Stimulated activated memory B cell treated with anti-CD40 and anti-IgM and Interleukin-4, amounts not matched to agents 10 μg/mL and 1 μg/mL and 100 μg/mL, for 72 hours (primary cell): Measurements from ENCODE around the gene MYO1D.

Source experiments
- ATAC-seq: fragments of 150-1000 bp; cut with Tn5 transposase; 2 replicates; pipeline ENCODE4 v1.10.0; 2021
- H3K27ac Mint-ChIP-seq: one replicate; pipeline ENCODE4 v1.8.0; 2022; ENCODE audit warnings: mild to moderate bottlenecking, mixed read lengths
- H3K27me3 Mint-ChIP-seq: one replicate; pipeline ENCODE4 v1.8.0; 2022; ENCODE audit warnings: mixed read lengths
- H3K36me3 Mint-ChIP-seq: one replicate; pipeline ENCODE4 v1.8.0; 2022; ENCODE audit warnings: mixed read lengths
- H3K4me1 Mint-ChIP-seq: one replicate; pipeline ENCODE4 v1.8.0; 2022; ENCODE audit warnings: mixed read lengths
- H3K4me3 Mint-ChIP-seq: one replicate; pipeline ENCODE4 v1.8.0; 2022; ENCODE audit warnings: mild to moderate bottlenecking, moderate library complexity, mixed read lengths
- H3K9me3 Mint-ChIP-seq: one replicate; pipeline ENCODE4 v1.8.0; 2022; ENCODE audit warnings: mixed read lengths

Gene MYO1D

DNA sequence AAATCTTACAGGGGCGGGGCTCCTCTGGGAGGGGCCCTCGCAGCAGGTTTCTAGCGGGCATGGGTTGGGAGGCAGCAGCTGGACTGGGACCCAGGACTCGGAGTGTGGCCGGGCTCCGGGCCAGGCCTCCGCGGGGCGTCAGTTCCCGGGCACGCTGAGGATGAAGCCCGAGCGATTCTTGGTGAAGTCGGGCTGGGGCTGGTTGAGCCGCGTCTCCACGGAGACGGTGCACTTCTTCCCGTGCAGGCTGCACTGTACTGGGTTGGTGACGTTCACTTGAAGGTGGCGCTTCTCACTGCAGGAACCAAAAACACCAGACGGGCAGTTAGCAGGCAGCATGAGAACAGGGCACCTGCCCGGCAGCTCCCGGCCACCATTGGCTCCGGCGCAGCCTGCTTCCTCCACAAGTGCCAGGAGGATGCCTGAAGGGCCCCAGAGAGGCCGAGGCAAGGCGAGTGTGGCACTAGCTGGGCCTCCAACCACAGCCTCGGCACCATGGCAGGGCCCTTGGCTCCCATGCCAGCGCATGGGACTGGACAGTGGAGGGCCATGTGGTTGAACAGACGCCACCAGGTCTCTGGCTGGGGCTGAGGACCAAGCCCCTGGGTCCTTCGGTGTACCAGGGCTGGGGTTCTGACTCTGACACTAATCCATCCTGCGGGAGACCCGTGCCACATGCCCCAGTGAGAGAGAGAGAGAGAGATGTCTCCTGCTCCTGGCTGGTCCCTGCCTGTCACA is 382.1 kb downstream of the MYO1D start:
- no peaks in the 10 kb centered on the region for H3K27me3 Mint-ChIP-seq
- H3K9me3 Mint-ChIP-seq, result no peaks in the 10 kb centered on the region
- peaks cover 5% of the 10 kb centered on the region for H3K36me3 Mint-ChIP-seq
- H3K27ac Mint-ChIP-seq, result no peak overlapping the region
- ATAC-seq, result no peak
- H3K4me3 Mint-ChIP-seq, result no peak overlapping the region
- H3K4me1 Mint-ChIP-seq, result peaks cover 52% of the 10 kb centered on the region

GRCh38 chr17:32493976-32494513 is 382.9 kb downstream of the MYO1D start:
- peaks cover 59% of the 10 kb centered on the region for H3K4me1 Mint-ChIP-seq

DNA sequence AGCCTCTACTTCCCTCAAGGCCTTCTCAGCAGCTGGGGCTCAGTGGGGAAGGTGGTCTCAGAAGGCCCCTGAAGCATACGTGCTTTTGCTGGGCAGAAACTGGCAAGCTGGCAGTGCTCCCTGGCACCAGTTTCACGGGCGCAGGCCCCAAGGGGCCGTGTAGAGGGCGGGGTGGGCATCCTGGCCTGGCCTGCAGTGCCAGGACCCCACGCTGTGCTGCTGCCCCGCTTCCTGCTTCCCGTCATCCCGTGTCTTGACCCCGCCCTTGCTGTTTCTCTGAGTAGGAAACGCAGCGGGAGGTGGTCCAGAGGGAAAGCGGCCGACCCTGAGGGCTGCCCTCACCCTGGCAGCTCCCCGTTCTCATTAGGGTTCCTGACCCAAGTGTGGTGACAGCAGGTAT is 383.4 kb downstream of the MYO1D start:
- H3K36me3 Mint-ChIP-seq, result peaks cover 13% of the 10 kb centered on the region
- peak overlapping the region; percentile 77 for H3K27ac Mint-ChIP-seq
- H3K9me3 Mint-ChIP-seq, result no peaks in the 10 kb centered on the region
- no peak for ATAC-seq
- H3K4me3 Mint-ChIP-seq, result no peak overlapping the region
- peaks cover 64% of the 10 kb centered on the region for H3K4me1 Mint-ChIP-seq
- H3K27me3 Mint-ChIP-seq, result no peaks in the 10 kb centered on the region

More at GRCh38 chr17:32493976-32494513, 382.9 kb downstream of the MYO1D start:
- no peaks in the 10 kb centered on the region for H3K9me3 Mint-ChIP-seq
- no peak overlapping the region for H3K27ac Mint-ChIP-seq
- H3K27me3 Mint-ChIP-seq, result no peaks in the 10 kb centered on the region
- peaks cover 12% of the 10 kb centered on the region for H3K36me3 Mint-ChIP-seq
- H3K4me3 Mint-ChIP-seq, result no peak overlapping the region
- ATAC-seq, result no peak

GRCh38 chr17:32492648-32493289 is 384.2 kb downstream of the MYO1D start:
- Mint-ChIP-seq H3K36me3 (peaks cover 13% of the 10 kb centered on the region), H3K4me1 (peaks cover 72% of the 10 kb centered on the region), H3K27me3 (no peaks in the 10 kb centered on the region), H3K9me3 (no peaks in the 10 kb centered on the region), H3K4me3 (peak overlapping the region; percentile 30), H3K27ac (peak overlapping the region; percentile 77)
- ATAC-seq, result no peak

GRCh38 chr17:32492264-32492589 is 384.7 kb downstream of the MYO1D start:
- no peaks in the 10 kb centered on the region for H3K27me3 Mint-ChIP-seq
- H3K4me1 Mint-ChIP-seq, result peaks cover 77% of the 10 kb centered on the region
- no peaks in the 10 kb centered on the region for H3K9me3 Mint-ChIP-seq
- peaks cover 13% of the 10 kb centered on the region for H3K36me3 Mint-ChIP-seq
- H3K4me3 Mint-ChIP-seq, result peak overlapping the region; percentile 53
- ATAC-seq, result no peak
- peak overlapping the region; percentile 77 for H3K27ac Mint-ChIP-seq

DNA sequence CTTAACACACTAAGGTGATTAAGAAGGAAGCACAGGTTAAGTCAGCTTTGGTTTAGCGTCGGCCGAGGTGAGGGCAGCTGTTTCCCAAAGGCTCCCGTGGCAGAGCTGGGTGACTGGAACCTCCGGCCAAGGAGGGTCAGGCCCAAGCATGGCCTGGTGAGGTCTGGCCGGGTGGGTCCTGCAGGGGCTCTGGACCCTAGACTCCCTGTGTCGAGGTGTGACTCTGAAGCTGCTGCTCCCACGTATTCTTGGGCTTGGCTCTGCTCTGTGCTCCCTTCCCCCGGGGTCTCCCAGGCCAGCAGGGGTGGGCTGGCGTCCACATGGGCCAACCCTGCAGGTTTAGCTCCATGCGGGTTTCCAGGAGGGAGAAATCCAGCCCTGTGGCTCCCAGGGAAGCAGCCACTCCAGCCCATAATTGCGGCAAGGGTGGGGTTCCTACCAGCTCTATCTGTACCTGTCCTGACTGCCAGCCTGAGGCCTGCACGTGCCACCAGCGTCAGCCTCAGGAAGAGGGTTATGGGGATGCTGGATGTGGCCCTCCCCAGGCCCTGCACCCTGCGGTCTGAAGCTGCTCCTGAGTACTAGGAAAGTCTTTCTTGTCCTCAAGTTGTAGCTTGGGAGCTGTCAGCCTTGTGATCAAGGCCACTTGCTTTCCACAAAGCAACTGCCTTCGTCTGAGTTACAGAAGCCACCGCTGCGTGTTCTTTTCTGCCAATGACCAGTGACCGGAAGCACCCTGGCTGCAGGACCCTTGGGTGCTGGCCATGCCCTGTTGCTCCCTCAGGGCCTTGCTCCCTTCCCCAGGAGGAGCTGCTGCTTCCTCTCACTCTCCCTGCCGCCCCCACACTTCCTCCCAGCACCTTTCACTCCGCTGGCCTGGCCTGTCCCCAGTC is 385.3 kb downstream of the MYO1D start:
- no peak for ATAC-seq
- Mint-ChIP-seq H3K27me3 (no peaks in the 10 kb centered on the region), H3K27ac (peak overlapping the region; percentile 77), H3K36me3 (peaks cover 13% of the 10 kb centered on the region), H3K4me3 (peak overlapping the region; percentile 53), H3K9me3 (no peaks in the 10 kb centered on the region), H3K4me1 (peaks cover 73% of the 10 kb centered on the region)

DNA sequence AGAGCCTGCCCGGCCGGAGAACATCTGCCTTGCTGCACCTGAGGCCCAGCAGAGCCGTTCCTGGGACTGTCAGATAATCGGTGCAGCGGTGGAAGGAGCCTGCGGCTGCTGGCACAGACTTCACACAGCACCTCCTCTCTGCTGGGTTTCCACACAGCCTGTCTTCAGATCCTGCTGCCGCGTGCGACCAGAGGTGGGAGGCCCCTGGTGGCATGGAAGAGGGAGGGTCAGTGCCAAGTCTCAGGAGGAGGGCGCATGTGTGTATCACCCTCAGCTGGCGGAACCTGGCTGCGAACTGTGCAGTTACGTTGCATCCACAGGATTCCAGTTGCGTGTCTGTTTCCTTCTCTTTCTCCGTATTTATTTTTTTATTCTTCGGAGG is 386.8 kb downstream of the MYO1D start:
- Mint-ChIP-seq H3K9me3 (no peaks in the 10 kb centered on the region), H3K27me3 (no peaks in the 10 kb centered on the region), H3K36me3 (peaks cover 13% of the 10 kb centered on the region), H3K27ac (peak overlapping the region; percentile 77), H3K4me3 (peak overlapping the region; percentile 92), H3K4me1 (peaks cover 72% of the 10 kb centered on the region)
- no peak for ATAC-seq

- ATAC-seq, result no peak
- Mint-ChIP-seq H3K4me1 (peaks cover 70% of the 10 kb centered on the region), H3K4me3 (peak overlapping the region; percentile 92), H3K27me3 (no peaks in the 10 kb centered on the region), H3K9me3 (no peaks in the 10 kb centered on the region), H3K36me3 (peaks cover 13% of the 10 kb centered on the region), H3K27ac (peak overlapping the region; percentile 77)
Observed at GRCh38 chr17:32489320-32490100, 387.4 kb downstream of the MYO1D start.

DNA sequence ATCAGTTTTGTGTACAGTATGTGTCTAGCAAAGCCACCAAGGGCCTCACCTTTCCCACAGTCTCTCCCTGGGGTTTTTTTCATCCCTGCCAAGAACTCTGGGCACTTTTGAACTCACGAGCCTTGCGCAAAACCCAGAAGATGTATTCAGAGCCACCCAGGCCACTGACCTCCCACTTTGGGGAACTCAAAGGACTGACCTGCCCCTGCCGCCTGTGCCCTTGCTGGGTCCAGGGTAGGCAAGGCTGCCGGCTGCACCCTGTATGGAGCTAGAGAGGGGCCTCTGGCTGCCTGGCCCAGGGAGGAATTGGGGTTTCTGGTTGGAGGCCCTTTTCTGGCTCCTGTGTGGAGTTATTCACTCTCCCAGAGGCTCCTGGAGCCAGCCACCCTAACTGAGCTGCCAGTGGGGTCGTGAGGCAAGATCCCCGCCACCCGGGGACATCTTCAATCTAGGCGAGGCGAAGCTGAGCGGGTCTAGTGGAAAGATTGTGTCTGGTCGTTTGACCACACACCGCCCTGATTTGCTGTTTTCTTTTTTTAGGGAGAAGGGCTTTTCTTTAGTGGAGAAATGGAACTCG is 388.2 kb downstream of the MYO1D start:
- Mint-ChIP-seq H3K27ac (peak overlapping the region; percentile 77), H3K36me3 (peaks cover 13% of the 10 kb centered on the region), H3K27me3 (no peaks in the 10 kb centered on the region), H3K4me3 (peak overlapping the region; percentile 92), H3K9me3 (no peaks in the 10 kb centered on the region), H3K4me1 (peaks cover 66% of the 10 kb centered on the region)
- ATAC-seq, result no peak

DNA sequence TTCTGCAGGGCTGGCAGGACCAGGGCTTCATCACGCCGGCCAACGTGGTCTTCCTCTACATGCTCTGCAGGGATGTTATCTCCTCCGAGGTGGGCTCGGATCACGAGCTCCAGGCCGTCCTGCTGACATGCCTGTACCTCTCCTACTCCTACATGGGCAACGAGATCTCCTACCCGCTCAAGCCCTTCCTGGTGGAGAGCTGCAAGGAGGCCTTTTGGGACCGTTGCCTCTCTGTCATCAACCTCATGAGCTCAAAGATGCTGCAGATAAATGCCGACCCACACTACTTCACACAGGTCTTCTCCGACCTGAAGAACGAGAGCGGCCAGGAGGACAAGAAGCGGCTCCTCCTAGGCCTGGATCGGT is 388.8 kb downstream of the MYO1D start:
- H3K4me1 Mint-ChIP-seq, result peaks cover 66% of the 10 kb centered on the region
- no peaks in the 10 kb centered on the region for H3K27me3 Mint-ChIP-seq
- peak overlapping the region; percentile 92 for H3K4me3 Mint-ChIP-seq
- peak overlapping the region; percentile 77 for H3K27ac Mint-ChIP-seq
- no peaks in the 10 kb centered on the region for H3K9me3 Mint-ChIP-seq
- H3K36me3 Mint-ChIP-seq, result peaks cover 13% of the 10 kb centered on the region
- no peak for ATAC-seq

DNA sequence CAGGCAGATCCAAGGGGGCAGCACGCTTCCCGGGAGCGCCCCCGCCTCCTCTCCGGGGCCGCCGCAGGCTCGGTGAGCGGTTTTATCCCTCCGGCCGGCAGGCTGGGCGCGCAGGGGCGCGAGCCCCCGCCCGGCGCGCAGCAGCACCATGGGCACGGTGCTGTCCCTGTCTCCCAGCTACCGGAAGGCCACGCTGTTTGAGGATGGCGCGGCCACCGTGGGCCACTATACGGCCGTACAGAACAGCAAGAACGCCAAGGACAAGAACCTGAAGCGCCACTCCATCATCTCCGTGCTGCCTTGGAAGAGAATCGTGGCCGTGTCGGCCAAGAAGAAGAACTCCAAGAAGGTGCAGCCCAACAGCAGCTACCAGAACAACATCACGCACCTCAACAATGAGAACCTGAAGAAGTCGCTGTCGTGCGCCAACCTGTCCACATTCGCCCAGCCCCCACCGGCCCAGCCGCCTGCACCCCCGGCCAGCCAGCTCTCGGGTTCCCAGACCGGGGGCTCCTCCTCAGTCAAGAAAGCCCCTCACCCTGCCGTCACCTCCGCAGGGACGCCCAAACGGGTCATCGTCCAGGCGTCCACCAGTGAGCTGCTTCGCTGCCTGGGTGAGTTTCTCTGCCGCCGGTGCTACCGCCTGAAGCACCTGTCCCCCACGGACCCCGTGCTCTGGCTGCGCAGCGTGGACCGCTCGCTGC is 389.3 kb downstream of the MYO1D start:
- Mint-ChIP-seq H3K9me3 (no peaks in the 10 kb centered on the region), H3K4me3 (peak overlapping the region; percentile 92), H3K27me3 (no peaks in the 10 kb centered on the region), H3K36me3 (peaks cover 13% of the 10 kb centered on the region), H3K4me1 (peaks cover 61% of the 10 kb centered on the region), H3K27ac (peak overlapping the region; percentile 77)
- ATAC-seq, result peak; percentile 49

DNA sequence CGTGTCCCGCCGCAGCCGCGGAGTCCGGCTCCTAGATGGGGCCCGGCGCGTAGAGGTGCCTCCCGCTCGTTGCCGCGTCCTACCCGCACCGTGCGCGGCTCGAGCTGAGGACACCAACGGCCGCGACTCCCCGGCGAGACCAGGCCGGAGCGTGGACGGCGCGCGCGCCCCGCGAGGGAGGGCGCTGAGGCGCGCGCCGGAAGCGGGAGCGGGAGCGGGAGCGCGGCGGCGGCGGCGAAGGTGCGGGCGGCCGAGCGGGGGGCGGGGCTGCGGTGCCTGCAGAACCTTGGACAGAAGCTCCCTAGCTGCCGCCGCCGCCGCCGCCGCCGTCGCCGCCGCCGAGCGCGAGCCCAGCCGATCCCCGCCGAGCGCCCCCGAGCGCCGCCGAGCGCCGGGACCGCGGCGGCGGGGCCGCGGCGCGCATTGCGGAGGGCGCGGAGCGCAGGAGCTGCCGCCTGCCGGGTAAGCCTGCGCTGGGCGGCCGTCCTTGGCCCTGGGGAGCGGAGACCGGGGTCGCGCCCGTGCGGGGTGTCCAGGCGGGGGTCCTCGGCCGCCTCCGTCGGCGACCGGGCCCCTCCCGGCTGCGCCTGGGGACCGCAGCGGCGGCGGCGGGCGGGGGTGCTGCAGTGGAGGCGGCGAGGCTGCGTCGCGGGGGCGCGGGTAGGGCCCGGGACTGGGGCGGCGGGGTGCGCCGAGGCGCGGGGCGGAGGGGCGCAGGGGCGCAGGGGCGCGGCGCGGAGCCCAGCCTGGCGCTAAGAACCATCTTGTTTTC is 390.0 kb downstream of the MYO1D start, which contains the start of gene CDK5R1:
Gene CDK5R1 (plus strand): TSS at position 293 of the 772 bp plus-strand sequence. CDS start 628 bp downstream, outside the sequence.
- Mint-ChIP-seq H3K36me3 (peaks cover 16% of the 10 kb centered on the region), H3K27me3 (no peaks in the 10 kb centered on the region), H3K27ac (peak within 1 kb of the TSS; percentile 77), H3K4me1 (peaks cover 54% of the 10 kb centered on the region), H3K9me3 (no peaks in the 10 kb centered on the region), H3K4me3 (peak within 1 kb of the TSS; percentile 92)
- peak; percentile 74 for ATAC-seq

DNA sequence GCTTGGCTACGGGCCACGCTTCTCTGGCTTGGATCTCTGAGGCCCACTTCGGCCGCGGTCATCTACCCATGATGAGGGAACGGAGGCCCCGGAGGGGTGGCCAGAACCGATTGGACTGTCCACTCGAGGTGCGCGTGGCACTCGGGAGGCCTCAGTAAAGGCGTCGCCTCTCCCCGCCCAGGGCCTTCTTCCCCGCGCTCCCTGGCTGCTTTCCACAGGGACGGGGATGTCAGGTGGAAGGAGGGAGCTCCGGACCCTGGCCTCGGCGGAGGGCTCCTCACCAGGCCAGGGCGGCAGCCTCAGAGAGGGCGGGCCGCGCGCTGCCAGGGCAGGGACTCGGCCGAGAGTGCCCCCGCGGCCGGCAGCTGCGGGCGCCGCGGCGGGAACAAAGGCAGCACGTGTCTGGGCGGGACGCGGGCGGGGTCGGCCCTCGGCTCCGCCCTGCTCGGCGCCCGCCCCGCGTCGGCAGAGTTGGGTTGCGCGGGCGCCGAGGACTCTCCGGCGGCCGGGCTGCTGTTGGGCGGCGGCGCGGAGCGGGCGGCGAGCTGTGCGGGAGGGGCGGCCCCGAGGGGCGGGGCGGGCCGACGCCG is 390.7 kb downstream of the MYO1D start:
- H3K4me3 Mint-ChIP-seq, result peak overlapping the region; percentile 71
- peak; percentile 81 for ATAC-seq
- no peak overlapping the region for H3K27ac Mint-ChIP-seq
- H3K27me3 Mint-ChIP-seq, result no peaks in the 10 kb centered on the region
- H3K36me3 Mint-ChIP-seq, result peaks cover 23% of the 10 kb centered on the region
- H3K4me1 Mint-ChIP-seq, result peaks cover 47% of the 10 kb centered on the region
- no peaks in the 10 kb centered on the region for H3K9me3 Mint-ChIP-seq
